Measurements from ENCODE around the gene ZMYND19.

The ZMYND19 gene

GRCh38 chr9:137619240-137620047 is 29.1 kb upstream of the ZMYND19 start:
- H3K4me3 ChIP-seq (ENCODE audit: low read length), result peak overlapping the region; percentile 82
- DNase-seq (ENCODE audit: low read depth), result peak; percentile 49
- TF ChIP-seq CTCF (conservative IDR thresholded peaks at IDR 0.05; ENCODE audit: low read length), result 0 out of 2 replicates have a peak, but pooled peaks have one; percentile 2

GRCh38 chr9:137618105-137619067 is 28.1 kb upstream of the ZMYND19 start, which contains the start of gene EHMT1:
EHMT1 (plus strand) TSS chr9:137619005; CDS start chr9:137619029, 24 bp downstream.
- peak within 1 kb of the TSS; percentile 92 for H3K4me3 ChIP-seq (ENCODE audit: low read length)
- peak; percentile 73 for DNase-seq (ENCODE audit: low read depth)
- TF ChIP-seq CTCF (conservative IDR thresholded peaks at IDR 0.05; ENCODE audit: low read length), result no peak; the same call in 1 of the 2 replicates

- H3K4me3 ChIP-seq (ENCODE audit: low read length), result no peak overlapping the region
- no peak for TF ChIP-seq CTCF (conservative IDR thresholded peaks at IDR 0.05; ENCODE audit: low read length)
- no peak for DNase-seq (ENCODE audit: low read depth)
Measured at GRCh38 chr9:137615387-137615871, 25.1 kb upstream of the ZMYND19 start.

GRCh38 chr9:137614631-137615386 is 24.5 kb upstream of the ZMYND19 start:
- no peak for DNase-seq (ENCODE audit: low read depth)
- TF ChIP-seq CTCF (conservative IDR thresholded peaks at IDR 0.05; ENCODE audit: low read length), result no peak
- no peak overlapping the region for H3K4me3 ChIP-seq (ENCODE audit: low read length)

GRCh38 chr9:137613738-137614523 is 23.6 kb upstream of the ZMYND19 start:
- DNase-seq (ENCODE audit: low read depth), result no peak
- no peak for TF ChIP-seq CTCF (conservative IDR thresholded peaks at IDR 0.05; ENCODE audit: low read length)
- no peak overlapping the region for H3K4me3 ChIP-seq (ENCODE audit: low read length)

GRCh38 chr9:137613259-137613658 is 22.9 kb upstream of the ZMYND19 start:
- no peak for DNase-seq (ENCODE audit: low read depth)
- no peak overlapping the region for H3K4me3 ChIP-seq (ENCODE audit: low read length)
- TF ChIP-seq CTCF (conservative IDR thresholded peaks at IDR 0.05; ENCODE audit: low read length), result no peak
